Activated T-helper 2 cell treated with anti-CD3 and anti-CD28 coated beads, Interferon-gamma antibody, Interleukin-2, Interleukin-4, amounts not matched to agents 10 μg/mL and 5 μg/mL and 100 μg/mL, durations not matched to agents 14 hours and 24 hours and 36 hours (primary cell): ENCODE measurements around the gene ADIPOQ. TPM values are rescaled to one million over a fixed set of nuclear protein-coding genes. Genes with fewer than 3 reads are reported as not detected.
"Not testable (repeated sequence)": the region's sequence is repeated elsewhere in the genome, so short reads cannot be mapped to it uniquely, and the experiment has no call there.

ENCODE experiments used
- DNase-seq: peaks from one replicate; pipeline ENCODE4 v3.0.0; 2021; ENCODE audit warnings: low spot score
- H3K27ac Mint-ChIP-seq: one replicate; pipeline ENCODE4 v1.8.0; 2021; ENCODE audit warnings: mixed read lengths
- H3K27me3 Mint-ChIP-seq: one replicate; pipeline ENCODE4 v1.8.0; 2021; ENCODE audit warnings: low read depth, mixed read lengths
- H3K36me3 Mint-ChIP-seq: one replicate; pipeline ENCODE4 v1.8.0; 2021; ENCODE audit warnings: low read depth, mixed read lengths
- H3K4me1 Mint-ChIP-seq: one replicate; pipeline ENCODE4 v1.8.0; 2021; ENCODE audit warnings: low read depth, mixed read lengths
- H3K4me3 Mint-ChIP-seq: one replicate; pipeline ENCODE4 v1.8.0; 2021; ENCODE audit warnings: low read depth, mild to moderate bottlenecking, moderate library complexity, mixed read lengths
- H3K9me3 Mint-ChIP-seq: one replicate; pipeline ENCODE4 v1.8.0; 2021; ENCODE audit warnings: mixed read lengths
- intact Hi-C: fragments of 100-400 bp; cut with micrococcal nuclease; formaldehyde crosslinking; loops from one replicate; pipeline ENCODE4 v1.15.1; 2023
- total RNA-seq: library from RNA; stranded (reverse); gene quantifications from 2 replicates; pipeline ENCODE4 v1.2.3, GENCODE V29; 2022

The ADIPOQ gene
- total RNA-seq, 1 donor from 2014 or later = not detected

- intact Hi-C loops = no loop called here
- H3K9me3 Mint-ChIP-seq = peaks cover 44% of the 10 kb centered on the region
- H3K4me1 Mint-ChIP-seq = peaks cover 28% of the 10 kb centered on the region
- no peak overlapping the region for H3K27ac Mint-ChIP-seq
- no peaks in the 10 kb centered on the region for H3K27me3 Mint-ChIP-seq
- no peak overlapping the region for H3K4me3 Mint-ChIP-seq
- peaks cover 37% of the 10 kb centered on the region for H3K36me3 Mint-ChIP-seq
- no peak for DNase-seq
These were observed 59.6 kb downstream of the ADIPOQ start for GRCh38 chr3:186902154-186902553.

GRCh38 chr3:186902713-186903112 lies 60.2 kb downstream of the ADIPOQ start:
- H3K9me3 Mint-ChIP-seq = peaks cover 50% of the 10 kb centered on the region
- H3K4me3 Mint-ChIP-seq = no peak overlapping the region
- no peak for DNase-seq
- H3K36me3 Mint-ChIP-seq = peaks cover 42% of the 10 kb centered on the region
- intact Hi-C loops = no loop called here
- no peaks in the 10 kb centered on the region for H3K27me3 Mint-ChIP-seq
- H3K27ac Mint-ChIP-seq = no peak overlapping the region
- peaks cover 28% of the 10 kb centered on the region for H3K4me1 Mint-ChIP-seq

- H3K4me3 Mint-ChIP-seq, DNase-seq, H3K27me3 Mint-ChIP-seq, intact Hi-C loops, H3K27ac Mint-ChIP-seq: not testable (repeated sequence)
- H3K4me1 Mint-ChIP-seq = peaks cover 34% of the 10 kb centered on the region
- H3K36me3 Mint-ChIP-seq = peaks cover 52% of the 10 kb centered on the region
- H3K9me3 Mint-ChIP-seq = peaks cover 59% of the 10 kb centered on the region
These were observed 61.2 kb downstream of the ADIPOQ start for GRCh38 chr3:186903676-186904075.

GRCh38 chr3:186907075-186907474 lies 64.6 kb downstream of the ADIPOQ start:
- intact Hi-C loops, H3K27me3 Mint-ChIP-seq, H3K27ac Mint-ChIP-seq, H3K4me3 Mint-ChIP-seq, DNase-seq: not testable (repeated sequence)
- H3K4me1 Mint-ChIP-seq = peaks cover 21% of the 10 kb centered on the region
- peaks cover 62% of the 10 kb centered on the region for H3K9me3 Mint-ChIP-seq
- peaks cover 58% of the 10 kb centered on the region for H3K36me3 Mint-ChIP-seq

Other genes starting within 250 kb of the ADIPOQ start
- gene AHSG, start 229.7 kb upstream of the ADIPOQ start, total RNA-seq = not detected in 2 replicates
- gene FETUB, start 202.3 kb upstream of the ADIPOQ start, total RNA-seq = not detected in 2 replicates
- gene HRG, start 176.7 kb upstream of the ADIPOQ start, total RNA-seq = not detected in 2 replicates
- not detected in 2 replicates for gene KNG1, start 125.4 kb upstream of the ADIPOQ start, total RNA-seq
- 445 and 450 TPM in 2 replicates for gene EIF4A2, start 59.1 kb upstream of the ADIPOQ start, total RNA-seq
- gene RFC4, start 36.2 kb upstream of the ADIPOQ start, total RNA-seq = 97.2 and 105 TPM in 2 replicates
- 78.1 and 85.9 TPM in 2 replicates for gene ST6GAL1, start 87.8 kb downstream of the ADIPOQ start, total RNA-seq